Endothelial cell of umbilical vein (primary cell): ENCODE data around the gene THSD7B. TPM values are rescaled to one million over a fixed set of nuclear protein-coding genes. Genes with fewer than 3 reads are reported as not detected.

Experiments
- BruUV-seq: library from RNA; stranded (reverse); fragments of 400-500 nt; replicated peaks from 2 replicates; lab custom pipeline; 2021; lab: Mats Ljungman, UMichigan
- CTCF ChIA-PET: fragments of 300-600, 350-600 bp; sonication (Branson Sonifier 250); formaldehyde crosslinking; loops from one replicate; lab custom pipeline; 2021; ENCODE audit warnings: antibody characterized with exemption, inconsistent platforms; lab: Charles Lee
- POLR2A ChIA-PET: fragments of 300-600, 350-600 bp; sonication (Branson Sonifier 250); formaldehyde crosslinking; loops from one replicate; lab custom pipeline; 2021; ENCODE audit warnings: antibody characterized with exemption, inconsistent platforms; lab: Charles Lee
- DNase-seq: peaks from one replicate; pipeline ENCODE4 v3.0.0-alpha.2; 2011; ENCODE audit warnings: low read depth, low spot score
- FAIRE-seq: peaks from 2 replicates; lab custom pipeline; 2011; peaks lifted over from hg19 to GRCh38; lab: Jason Lieb, UNC
- H2AFZ ChIP-seq: 2 replicates; pipeline ENCODE4 v1.6.0; 2012; ENCODE audit warnings: low read depth, low read length, control low read depth, inconsistent platforms
- H3K27ac ChIP-seq: 2 replicates; pipeline ENCODE4 v1.5.1; 2011; ENCODE audit warnings: low read depth, mild to moderate bottlenecking, control low read depth, low read length, moderate library complexity; ENCODE audit not compliant: insufficient read depth
- H3K27me3 ChIP-seq, 2 experiments: 2 replicates each; pipeline versions ENCODE4 v1.6.0 to v1.6.1; 2011; ENCODE audit warnings: low read length in 2 of 2, mixed read lengths in 1 of 2; ENCODE audit not compliant: control insufficient read depth in 2 of 2, insufficient read depth in 2 of 2
- H3K36me3 ChIP-seq, 2 experiments: 2 replicates in 1 of 2; 3 replicates in 1 of 2; pipeline ENCODE4 v1.5.1; 2011; ENCODE audit warnings: low read length in 2 of 2, mild to moderate bottlenecking in 1 of 2, moderate library complexity in 1 of 2; ENCODE audit not compliant: control insufficient read depth in 2 of 2, insufficient read depth in 2 of 2; ENCODE audit errors: extremely low read depth in 1 of 2
- H3K4me1 ChIP-seq: 3 replicates; pipeline ENCODE4 v1.5.1; 2011; ENCODE audit warnings: mild to moderate bottlenecking, low read length; ENCODE audit not compliant: control insufficient read depth, insufficient read depth; ENCODE audit errors: extremely low read depth
- H3K4me2 ChIP-seq: 2 replicates; pipeline ENCODE4 v1.6.1; 2011; ENCODE audit warnings: low read length, control low read depth, mixed read lengths; ENCODE audit not compliant: insufficient read depth
- H3K4me3 ChIP-seq, 3 experiments: fragments of 200-600 bp in 1 of 3; sonication (generic), shearing (Covaris generic) in 1 of 3; replicated peaks in 1 of 3; 2 replicates each; pipeline ENCODE4 v1.5.1; 2011 to 2016; ENCODE audit warnings: control low read depth in 3 of 3, low read length in 3 of 3, mild to moderate bottlenecking in 2 of 3, inconsistent platforms in 1 of 3, low read depth in 1 of 3, moderate library complexity in 1 of 3; ENCODE audit not compliant: insufficient read depth in 1 of 3
- H3K79me2 ChIP-seq: 2 replicates; pipeline ENCODE4 v1.6.0; 2012; ENCODE audit warnings: low read length, inconsistent platforms; ENCODE audit not compliant: control insufficient read depth, insufficient read depth
- H3K9ac ChIP-seq: replicated peaks from 2 replicates; pipeline ENCODE3; 2011; ENCODE audit warnings: low read length, control low read depth; ENCODE audit not compliant: insufficient read depth; ENCODE audit errors: extremely low read depth
- H3K9me1 ChIP-seq: replicated peaks from 3 replicates; pipeline ENCODE4 v1.6.0; 2011; ENCODE audit warnings: mild to moderate bottlenecking, low read length; ENCODE audit not compliant: control insufficient read depth, insufficient read depth; ENCODE audit errors: extremely low read depth
- H3K9me3 ChIP-seq: replicated peaks from 2 replicates; pipeline ENCODE4 v1.5.1; 2012; ENCODE audit warnings: low read length, inconsistent platforms; ENCODE audit not compliant: control insufficient read depth, insufficient read depth
- H4K20me1 ChIP-seq: replicated peaks from 2 replicates; pipeline ENCODE3; 2011; ENCODE audit warnings: mild to moderate bottlenecking, low read length; ENCODE audit not compliant: control insufficient read depth, insufficient read depth; ENCODE audit errors: extremely low read depth
- CTCF ChIP-seq, 2 donors: IDR thresholded peaks; 1 replicate in 1 of 2; 2 replicates in 1 of 2; pipeline ENCODE4 v1.5.1; 2011; ENCODE audit warnings: low read length in 2 of 2, mild to moderate bottlenecking in 2 of 2, moderate library complexity in 2 of 2, control low read depth in 1 of 2, inconsistent platforms in 1 of 2, low read depth in 1 of 2; ENCODE audit not compliant: insufficient read depth in 1 of 2; ENCODE audit errors: extremely low read depth in 1 of 2
- EZH2 ChIP-seq: IDR thresholded peaks from 2 replicates; pipeline ENCODE4 v1.6.1; 2012; ENCODE audit warnings: borderline replicate concordance, low read depth, mild to moderate bottlenecking, moderate library complexity, low read length, inconsistent platforms; ENCODE audit not compliant: severe bottlenecking
- FOS ChIP-seq: IDR thresholded peaks from 2 replicates; pipeline ENCODE4 v1.6.1; 2011; ENCODE audit warnings: mild to moderate bottlenecking, low read length, moderate library complexity, borderline replicate concordance; ENCODE audit not compliant: insufficient read depth
- GATA2 ChIP-seq: IDR thresholded peaks from 2 replicates; pipeline ENCODE4 v1.7.0; 2011; ENCODE audit warnings: low read depth, mild to moderate bottlenecking, moderate library complexity, mixed read lengths, low read length; ENCODE audit not compliant: insufficient read length, insufficient read depth
- JUN ChIP-seq: IDR thresholded peaks from 2 replicates; pipeline ENCODE4 v1.6.1; 2011; ENCODE audit warnings: borderline replicate concordance, low read depth; ENCODE audit not compliant: insufficient read length, insufficient read depth
- MAX ChIP-seq: IDR thresholded peaks from 2 replicates; pipeline ENCODE4 v1.6.1; 2011; ENCODE audit not compliant: insufficient read depth, insufficient read length
- MYC ChIP-seq: IDR thresholded peaks from one replicate; pipeline ENCODE4 v1.6.1; 2011; ENCODE audit warnings: mild to moderate bottlenecking, low read depth, low read length
- POLR2A ChIP-seq: IDR thresholded peaks from 2 replicates; pipeline ENCODE4 v1.6.1; 2012; ENCODE audit warnings: low read depth, mild to moderate bottlenecking, control low read depth, low read length
- POLR2AphosphoS5 ChIP-seq: IDR thresholded peaks from 2 replicates; pipeline ENCODE4 v1.6.1; 2012; ENCODE audit warnings: low read depth, mild to moderate bottlenecking, control low read depth, low read length, moderate library complexity; ENCODE audit not compliant: insufficient read depth
- dilution Hi-C: fragments of 300-500 bp; cut with MboI; formaldehyde crosslinking; loops from one replicate; pipeline ENCODE4 v1.15.0; 2019; ENCODE audit warnings: low sequenced_read_pairs; ENCODE audit not compliant: extremely low pct_ligation_motif_present
- intact Hi-C: fragments of 100-400 bp; cut with micrococcal nuclease; formaldehyde crosslinking; loops from one replicate; pipeline ENCODE4 v1.10.0; 2022
- polyA plus RNA-seq, 4 experiments: library from polyadenylated mRNA; depleted of rRNA in 3 of 4; stranded (reverse) in 3 of 4; unstranded in 1 of 4; fragments of >200 nt; gene quantifications; 2 replicates each; pipeline versions ENCODE4 v1.2.1 to v1.2.3, GENCODE V29; 2011 to 2012; ENCODE audit warnings: missing spikeins in 1 of 4
- total RNA-seq: library from RNA; stranded (reverse); gene quantifications from 2 replicates; pipeline ENCODE4 v1.2.3, GENCODE V29; 2021

THSD7B gene
- total and polyA plus RNA-seq, 2 donors (not counting 3 experiments of a cell fraction or from before 2014, with no cell fraction given), result 0.04 TPM; not detected in 1

GRCh38 chr2:136727973-136728699 lies 37.2 kb upstream of the THSD7B start:
- DNase-seq (no peak), FAIRE-seq (no peak)
- H3K9me1 ChIP-seq, result no peaks in the 10 kb centered on the region
- CTCF ChIA-PET, result no interaction called here
- POLR2A ChIA-PET, result no interaction called here
- H3K4me1 ChIP-seq, result no peaks in the 10 kb centered on the region
- H3K9me3 ChIP-seq, result peaks cover 2% of the 10 kb centered on the region
- dilution Hi-C loops, result no loop called here
- H3K79me2 ChIP-seq, result no peaks in the 10 kb centered on the region
- H3K27me3 ChIP-seq, result no peaks in the 10 kb centered on the region
- no peak for TF ChIP-seq CTCF (IDR thresholded peaks at IDR 0.05; ENCODE audit: extremely low read depth in 1 of 2, insufficient read depth in 1 of 2, low read depth in 1 of 2, low read length in 2 of 2)
- no peak for TF ChIP-seq POLR2A
- no peak for TF ChIP-seq MYC
- no peak for TF ChIP-seq EZH2
- no peak for TF ChIP-seq JUN
- TF ChIP-seq POLR2AphosphoS5, result no peak
- TF ChIP-seq FOS, result no peak
- TF ChIP-seq GATA2, result no peak
- no peak for TF ChIP-seq MAX
- H3K4me3 ChIP-seq, result no peak overlapping the region
- no peak overlapping the region for H3K4me2 ChIP-seq
- H3K27ac ChIP-seq, result no peak overlapping the region
- H4K20me1 ChIP-seq, result no peaks in the 10 kb centered on the region
- H2AFZ ChIP-seq, result no peak overlapping the region
- BruUV-seq, result no TSS peak
- intact Hi-C loops, result no loop called here
- no peak overlapping the region for H3K9ac ChIP-seq
- no peaks in the 10 kb centered on the region for H3K36me3 ChIP-seq
